GM23248 (cell line): ENCODE measurements around the gene SESN1. TPM values are rescaled to one million over a fixed set of nuclear protein-coding genes. Genes with fewer than 3 reads are reported as not detected.
A peak's percentile ranks its signal among the peaks of the same experiment; 100 is the strongest.

Source experiments
- DNase-seq: peaks from one replicate; pipeline ENCODE4 v3.0.0-alpha.2; 2015
- H2AFZ ChIP-seq: fragments of 200-600 bp; sonication (generic); 2 replicates; pipeline ENCODE4 v1.6.1; 2016; ENCODE audit warnings: antibody characterized with exemption
- H3F3A ChIP-seq: fragments of 200-600 bp; sonication (generic); 2 replicates; pipeline ENCODE4 v1.6.1; 2016; ENCODE audit warnings: mild to moderate bottlenecking, antibody characterized with exemption, mixed run types; ENCODE audit not compliant: insufficient read depth
- H3K27ac ChIP-seq: fragments of 200-600 bp; sonication (generic); 2 replicates; pipeline ENCODE4 v1.5.1; 2016; ENCODE audit warnings: mild to moderate bottlenecking
- H3K27me3 ChIP-seq: fragments of 200-600 bp; sonication (generic); replicated peaks from 2 replicates; pipeline ENCODE4 v1.6.1; 2016; ENCODE audit warnings: mild to moderate bottlenecking; ENCODE audit not compliant: insufficient read depth
- H3K36me3 ChIP-seq: fragments of 200-600 bp; sonication (generic); 2 replicates; pipeline ENCODE4 v1.6.1; 2016; ENCODE audit warnings: low read depth, mild to moderate bottlenecking
- H3K4me1 ChIP-seq: fragments of 200-600 bp; sonication (generic); 2 replicates; pipeline ENCODE4 v1.6.1; 2016; ENCODE audit warnings: mild to moderate bottlenecking; ENCODE audit not compliant: insufficient read depth
- H3K4me2 ChIP-seq: fragments of 200-600 bp; sonication (generic); one replicate; pipeline ENCODE4 v1.6.1; 2016; ENCODE audit warnings: mild to moderate bottlenecking; ENCODE audit not compliant: unreplicated experiment
- H3K4me3 ChIP-seq: fragments of 200-600 bp; sonication (generic); 2 replicates; pipeline ENCODE4 v1.5.1; 2016; ENCODE audit warnings: mild to moderate bottlenecking
- H3K79me2 ChIP-seq: fragments of 200-600 bp; sonication (generic); 2 replicates; pipeline ENCODE4 v1.6.1; 2016; ENCODE audit warnings: mild to moderate bottlenecking; ENCODE audit not compliant: insufficient read depth
- H3K9ac ChIP-seq: fragments of 200-600 bp; sonication (generic); 2 replicates; pipeline ENCODE4 v1.6.1; 2016; ENCODE audit warnings: mild to moderate bottlenecking
- H3K9me2 ChIP-seq: fragments of 200-600 bp; sonication (generic); 2 replicates; pipeline ENCODE4 v1.6.1; 2016; ENCODE audit warnings: mixed run types, mild to moderate bottlenecking, moderate library complexity; ENCODE audit not compliant: insufficient read depth
- H3K9me3 ChIP-seq: fragments of 200-600 bp; sonication (generic); one replicate; pipeline ENCODE4 v1.6.1; 2017; ENCODE audit warnings: low read depth
- H4K20me1 ChIP-seq: fragments of 200-600 bp; sonication (generic); 2 replicates; pipeline ENCODE4 v1.6.0; 2016; ENCODE audit not compliant: insufficient read depth
- EZH2 ChIP-seq: fragments of 200-600 bp; sonication (generic); IDR thresholded peaks from 2 replicates; pipeline ENCODE4 v1.6.1; 2018; ENCODE audit warnings: antibody characterized with exemption, mild to moderate bottlenecking; ENCODE audit not compliant: insufficient read depth, poor library complexity, severe bottlenecking
- EZH2phosphoT487 ChIP-seq: fragments of 200-600 bp; sonication (generic); IDR thresholded peaks from 2 replicates; pipeline ENCODE4 v1.6.1; 2018; ENCODE audit warnings: antibody characterized with exemption, moderate library complexity, mild to moderate bottlenecking, low read depth; ENCODE audit not compliant: insufficient read depth
- WGBS, 2 experiments: methylation state at CpG; one replicate each; pipeline ENCODE4 v1.1.6; 2015 to 2017; ENCODE audit warnings: low lambda C conversion rate in 2 of 2, low coverage in 1 of 2; ENCODE audit errors: missing lambda C conversion rate in 2 of 2; 5-methylcytosine and 5-hydroxymethylcytosine counted together
- in situ Hi-C: fragments of 300-500 bp; cut with MboI; formaldehyde crosslinking; loops from 2 replicates; pipeline ENCODE4 v1.15.0; 2020
- polyA plus RNA-seq: library from polyadenylated mRNA; unstranded; fragments of >200 nt; fragmentation: Nextera tagmentation; extraction: Ambion mirVana; gene quantifications from 2 replicates; pipeline ENCODE4 v1.2.1, GENCODE V29; 2016
- total RNA-seq: library from RNA; depleted of rRNA; stranded (reverse); fragments of >200 nt; shearing (Covaris generic); gene quantifications from 2 replicates; pipeline ENCODE4 v1.2.3, GENCODE V29; 2014

SESN1 gene
- total and polyA plus RNA-seq, 2 experiments from 2014 or later: 14.2 to 17.6 TPM

GRCh38 chr6:109104512-109104911 is 9.9 kb upstream of the SESN1 start:
- 95 to 100% methylated on average over 3 of the region's 3 CpGs for WGBS, 2 experiments
- no peak for TF ChIP-seq EZH2phosphoT487
- TF ChIP-seq EZH2: no peak
- Histone ChIP-seq H3K79me2 (peaks cover 95% of the 10 kb centered on the region), H2AFZ (no peak overlapping the region), H3K4me1 (no peaks in the 10 kb centered on the region), H3F3A (no peaks in the 10 kb centered on the region), H3K27ac (no peak overlapping the region), H3K36me3 (no peaks in the 10 kb centered on the region), H3K4me3 (no peak overlapping the region), H3K9me3 (no peaks in the 10 kb centered on the region), H4K20me1 (no peaks in the 10 kb centered on the region), H3K4me2 (no peak overlapping the region), H3K9ac (no peak overlapping the region), H3K9me2 (no peaks in the 10 kb centered on the region), H3K27me3 (no peaks in the 10 kb centered on the region)
- DNase-seq: no peak
- in situ Hi-C loops: no loop called here

DNA sequence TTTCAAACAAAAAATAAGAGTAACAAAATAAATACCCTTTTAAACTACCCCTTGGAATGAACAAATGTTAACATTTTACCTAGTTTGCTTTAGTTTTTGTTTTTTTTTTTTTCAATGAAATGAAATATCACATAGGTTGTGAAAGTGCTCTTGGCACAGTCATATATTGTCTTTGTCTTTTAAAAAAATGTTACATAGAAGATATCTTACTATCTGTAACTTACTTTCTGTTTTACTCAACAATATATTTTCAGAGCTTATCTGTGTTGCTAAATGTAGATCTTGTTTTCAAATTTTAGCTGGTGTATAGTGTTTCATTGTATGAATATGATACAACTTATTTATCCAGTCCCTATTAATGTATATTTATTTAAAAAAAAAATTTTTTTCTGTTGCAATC is 9.3 kb upstream of the SESN1 start:
- H3K27me3 ChIP-seq: no peaks in the 10 kb centered on the region
- no peak overlapping the region for H3K4me3 ChIP-seq
- no peaks in the 10 kb centered on the region for H3K9me2 ChIP-seq
- peaks cover 95% of the 10 kb centered on the region for H3K79me2 ChIP-seq
- H3K4me2 ChIP-seq: no peak overlapping the region
- H4K20me1 ChIP-seq: no peaks in the 10 kb centered on the region
- no peak overlapping the region for H3K27ac ChIP-seq
- H3K36me3 ChIP-seq: no peaks in the 10 kb centered on the region
- no peaks in the 10 kb centered on the region for H3K9me3 ChIP-seq
- no peaks in the 10 kb centered on the region for H3K4me1 ChIP-seq
- in situ Hi-C loops: no loop called here
- no peak overlapping the region for H3K9ac ChIP-seq
- no peak for TF ChIP-seq EZH2
- TF ChIP-seq EZH2phosphoT487: no peak
- H2AFZ ChIP-seq: no peak overlapping the region
- no peak for DNase-seq
- no peaks in the 10 kb centered on the region for H3F3A ChIP-seq

DNA sequence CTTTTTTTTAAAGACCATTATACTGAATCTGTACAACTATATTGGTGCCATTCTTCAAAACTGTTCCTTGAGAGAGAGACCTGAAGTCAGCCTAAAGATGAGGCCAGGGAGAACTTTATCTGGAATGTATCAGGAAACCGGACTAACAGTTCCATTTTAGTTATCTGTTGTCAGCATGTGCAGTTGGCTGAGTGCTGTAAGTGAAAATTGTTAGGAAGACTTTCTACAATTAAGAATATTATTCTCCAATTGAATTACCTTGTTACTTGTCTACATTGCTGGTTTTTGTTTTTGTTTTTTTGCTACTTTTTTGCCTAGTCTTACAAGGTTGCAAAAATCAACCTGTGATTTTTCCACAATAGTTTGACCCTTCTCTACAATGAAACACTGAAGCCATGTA is 8.1 kb upstream of the SESN1 start:
- Histone ChIP-seq H3K36me3 (no peaks in the 10 kb centered on the region), H2AFZ (no peak overlapping the region), H3K4me1 (no peaks in the 10 kb centered on the region), H3K4me3 (no peak overlapping the region), H3K4me2 (no peak overlapping the region), H3K27me3 (no peaks in the 10 kb centered on the region), H3K79me2 (peaks cover 95% of the 10 kb centered on the region), H3K27ac (no peak overlapping the region), H4K20me1 (no peaks in the 10 kb centered on the region), H3K9me2 (no peaks in the 10 kb centered on the region), H3K9ac (no peak overlapping the region), H3F3A (no peaks in the 10 kb centered on the region), H3K9me3 (no peaks in the 10 kb centered on the region)
- 43 to 52% methylated on average over 1 of the region's 1 CpG for WGBS, 2 experiments
- DNase-seq: no peak
- no peak for TF ChIP-seq EZH2phosphoT487
- no peak for TF ChIP-seq EZH2
- in situ Hi-C loops: no loop called here

DNA sequence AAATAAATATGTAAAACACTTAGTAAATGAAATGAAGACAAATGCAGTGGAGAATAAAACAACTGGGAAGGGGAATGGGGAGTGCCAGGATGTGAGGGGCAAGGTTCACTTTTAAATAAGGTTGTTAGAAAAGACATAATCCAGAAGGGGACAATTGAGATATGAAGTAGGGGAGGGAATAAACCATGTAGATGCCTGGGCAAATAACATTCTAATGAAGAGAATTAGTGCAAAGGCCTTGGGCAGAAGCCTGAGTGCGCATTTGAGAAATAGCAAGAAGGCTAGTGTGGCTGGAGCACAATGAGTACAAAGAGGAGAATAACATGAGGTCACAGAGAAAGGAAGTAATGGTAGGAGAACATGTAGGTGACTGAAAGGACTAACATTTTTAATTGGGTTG is 3.0 kb upstream of the SESN1 start:
- Histone ChIP-seq H3F3A (peaks cover 16% of the 10 kb centered on the region; the same call in 1 of the 2 replicates), H3K4me3 (no peak overlapping the region), H3K9ac (no peak overlapping the region), H3K9me2 (no peaks in the 10 kb centered on the region), H3K36me3 (no peaks in the 10 kb centered on the region), H3K9me3 (no peaks in the 10 kb centered on the region), H3K27ac (no peak overlapping the region), H2AFZ (no peak overlapping the region), H4K20me1 (no peaks in the 10 kb centered on the region; the same call in 1 of the 2 replicates), H3K4me2 (no peak overlapping the region), H3K4me1 (peaks cover 16% of the 10 kb centered on the region), H3K27me3 (no peaks in the 10 kb centered on the region), H3K79me2 (peaks cover 78% of the 10 kb centered on the region)
- 96 to 97% methylated on average over 1 of the region's 1 CpG for WGBS, 2 experiments
- no peak for TF ChIP-seq EZH2
- TF ChIP-seq EZH2phosphoT487: no peak
- no peak for DNase-seq
- in situ Hi-C loops: no loop called here

GRCh38 chr6:109096208-109096607 is 1.6 kb upstream of the SESN1 start:
- Histone ChIP-seq H3K79me2 (peaks cover 78% of the 10 kb centered on the region), H2AFZ (peak overlapping the region; percentile 81), H3K4me3 (peak overlapping the region; percentile 91), H4K20me1 (no peaks in the 10 kb centered on the region; the same call in 1 of the 2 replicates), H3K4me2 (peak overlapping the region; percentile 91), H3K4me1 (peaks cover 20% of the 10 kb centered on the region), H3F3A (peaks cover 16% of the 10 kb centered on the region; the same call in 1 of the 2 replicates), H3K9me2 (no peaks in the 10 kb centered on the region), H3K27ac (peak overlapping the region; percentile 98), H3K27me3 (no peaks in the 10 kb centered on the region), H3K9ac (peak overlapping the region; percentile 92), H3K9me3 (no peaks in the 10 kb centered on the region), H3K36me3 (no peaks in the 10 kb centered on the region)
- no peak for TF ChIP-seq EZH2
- no peak for TF ChIP-seq EZH2phosphoT487
- WGBS, 2 experiments: 20 to 26% methylated on average over 6 of the region's 6 CpGs
- peak; percentile 53 for DNase-seq
- in situ Hi-C loops: no loop called here
